ENCODE measurements around the gene NOX3.

GRCh38 chr6:155443168-155443567 is 12.5 kb downstream of the NOX3 start:
- TF ChIP-seq SP4 (IDR thresholded peaks at IDR 0.05; ENCODE audit: low read length) (no peak), CTCF (IDR thresholded peaks at IDR 0.05; ENCODE audit: control extremely low read depth in 1 of 3, insufficient read depth in 1 of 3, low read depth in 1 of 3, low read length in 3 of 3) (no peak), RAD21 (IDR thresholded peaks at IDR 0.05 in 1 of 2, conservative IDR thresholded peaks at IDR 0.05 in 1 of 2; ENCODE audit: low read depth in 2 of 2, low read length in 2 of 2) (no peak), TAF7 (optimal IDR thresholded peaks at IDR 0.05; ENCODE audit: borderline replicate concordance, low read depth, low read length) (no peak), KDM1A (IDR thresholded peaks at IDR 0.05; ENCODE audit: borderline replicate concordance, low read length) (no peak), RFX5 (IDR thresholded peaks at IDR 0.05; ENCODE audit: borderline replicate concordance, low read depth, low read length) (no peak), POLR2AphosphoS5 (IDR thresholded peaks at IDR 0.05; ENCODE audit: low read depth, low read length) (no peak)
